ENCODE measurements around the gene PDXK.
A peak's percentile ranks its signal among the peaks of the same experiment; 100 is the strongest.

PDXK gene

DNA sequence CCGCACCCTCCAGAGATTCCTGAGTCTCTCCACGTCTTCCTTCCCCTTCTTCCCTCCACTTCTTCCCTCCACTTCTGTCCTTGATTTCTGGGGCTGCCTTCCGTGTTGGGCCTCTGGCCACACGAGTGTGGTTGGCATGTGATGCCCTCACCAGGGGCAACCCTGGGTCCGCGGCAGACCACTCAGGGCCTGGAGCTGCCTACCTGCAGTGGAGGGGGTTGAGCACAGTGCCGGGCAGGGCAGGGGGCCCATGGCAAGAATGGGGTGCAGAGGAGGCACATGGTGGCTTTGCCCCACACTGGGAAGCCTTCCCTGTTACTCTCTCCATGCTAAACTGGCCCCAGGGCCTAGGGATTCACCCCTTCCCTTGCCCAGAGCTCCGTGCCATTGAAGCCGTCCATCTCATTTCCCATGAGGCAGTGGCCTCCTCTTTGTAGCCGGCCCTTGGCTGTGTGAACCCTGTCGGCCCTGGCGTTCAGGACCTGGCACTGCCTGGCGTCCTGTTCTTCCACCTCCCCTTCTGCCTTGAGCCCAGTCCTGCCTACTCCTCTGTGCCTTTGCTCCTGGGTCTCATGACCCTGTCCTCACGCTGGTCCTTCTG lies 83.9 kb downstream of the PDXK start:
- TF ChIP-seq, protein P1, sequence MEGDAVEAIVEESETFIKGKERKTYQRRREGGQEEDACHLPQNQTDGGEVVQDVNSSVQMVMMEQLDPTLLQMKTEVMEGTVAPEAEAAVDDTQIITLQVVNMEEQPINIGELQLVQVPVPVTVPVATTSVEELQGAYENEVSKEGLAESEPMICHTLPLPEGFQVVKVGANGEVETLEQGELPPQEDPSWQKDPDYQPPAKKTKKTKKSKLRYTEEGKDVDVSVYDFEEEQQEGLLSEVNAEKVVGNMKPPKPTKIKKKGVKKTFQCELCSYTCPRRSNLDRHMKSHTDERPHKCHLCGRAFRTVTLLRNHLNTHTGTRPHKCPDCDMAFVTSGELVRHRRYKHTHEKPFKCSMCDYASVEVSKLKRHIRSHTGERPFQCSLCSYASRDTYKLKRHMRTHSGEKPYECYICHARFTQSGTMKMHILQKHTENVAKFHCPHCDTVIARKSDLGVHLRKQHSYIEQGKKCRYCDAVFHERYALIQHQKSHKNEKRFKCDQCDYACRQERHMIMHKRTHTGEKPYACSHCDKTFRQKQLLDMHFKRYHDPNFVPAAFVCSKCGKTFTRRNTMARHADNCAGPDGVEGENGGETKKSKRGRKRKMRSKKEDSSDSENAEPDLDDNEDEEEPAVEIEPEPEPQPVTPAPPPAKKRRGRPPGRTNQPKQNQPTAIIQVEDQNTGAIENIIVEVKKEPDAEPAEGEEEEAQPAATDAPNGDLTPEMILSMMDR (IDR thresholded peaks at IDR 0.05; ENCODE audit: extremely low read depth, missing control alignments): no peak

GRCh38 chr21:43803558-43804300 lies 84.8 kb downstream of the PDXK start:
- DNase-seq (ENCODE audit: low spot score): no peak
- TF ChIP-seq, protein P1 (IDR thresholded peaks at IDR 0.05; ENCODE audit: extremely low read depth, missing control alignments): no peak

More for the DNA sequence above, 83.9 kb downstream of the PDXK start:
- no peak for DNase-seq (ENCODE audit: low spot score)

GRCh38 chr21:43805275-43805800 lies 86.4 kb downstream of the PDXK start:
- peak; percentile 96 for DNase-seq (ENCODE audit: low spot score)
- TF ChIP-seq, protein P1 (IDR thresholded peaks at IDR 0.05; ENCODE audit: extremely low read depth, missing control alignments): no peak

- DNase-seq (ENCODE audit: low spot score): peak; percentile 45
- TF ChIP-seq, protein P1 (IDR thresholded peaks at IDR 0.05; ENCODE audit: extremely low read depth, missing control alignments): no peak
These were observed 87.2 kb downstream of the PDXK start for GRCh38 chr21:43806017-43806710.

DNA sequence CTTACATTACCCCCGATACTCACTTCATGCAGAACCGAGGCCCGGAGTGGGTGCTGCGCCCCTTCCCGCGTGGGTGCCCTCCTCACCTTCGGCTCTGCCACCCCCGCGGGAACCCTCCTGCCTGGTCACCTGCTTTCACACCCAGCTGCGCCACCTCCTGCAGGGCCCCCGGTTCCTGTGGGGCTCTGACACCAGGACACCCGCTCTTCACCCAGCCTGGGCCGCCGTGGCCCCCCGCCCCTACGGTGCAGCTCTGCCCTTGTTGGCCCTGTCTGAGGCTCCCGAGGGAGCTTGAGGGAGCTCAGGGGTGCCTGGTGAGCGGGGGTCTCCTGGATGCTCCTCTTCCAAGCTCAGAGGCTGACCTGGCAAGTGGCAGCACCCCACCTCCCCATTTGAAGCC lies 89.4 kb downstream of the PDXK start:
- TF ChIP-seq, protein P1 (IDR thresholded peaks at IDR 0.05; ENCODE audit: extremely low read depth, missing control alignments): no peak
- no peak for DNase-seq (ENCODE audit: low spot score)

DNA sequence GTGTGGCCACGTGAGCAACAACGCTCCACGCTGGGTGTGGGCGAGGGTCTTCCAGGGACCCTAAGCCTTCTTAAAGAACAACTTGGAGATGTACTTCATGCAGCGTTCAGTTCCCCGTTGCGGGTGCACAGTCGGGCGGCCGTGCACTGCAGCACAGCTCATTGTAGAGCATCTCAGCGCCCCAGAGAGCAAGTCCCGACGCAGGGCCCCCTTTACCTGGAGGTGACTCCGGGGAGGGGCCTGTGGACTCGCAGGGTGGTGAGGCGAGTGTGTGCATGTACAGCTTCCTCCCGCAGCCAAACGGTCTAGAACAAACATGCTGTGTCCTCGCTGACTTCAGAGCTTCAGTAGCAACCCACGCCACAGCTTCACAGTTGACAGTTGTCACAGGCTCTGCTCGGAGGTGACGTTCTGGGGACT lies 89.9 kb downstream of the PDXK start:
- no peak for DNase-seq (ENCODE audit: low spot score)
- TF ChIP-seq, protein P1 (IDR thresholded peaks at IDR 0.05; ENCODE audit: extremely low read depth, missing control alignments): no peak

DNA sequence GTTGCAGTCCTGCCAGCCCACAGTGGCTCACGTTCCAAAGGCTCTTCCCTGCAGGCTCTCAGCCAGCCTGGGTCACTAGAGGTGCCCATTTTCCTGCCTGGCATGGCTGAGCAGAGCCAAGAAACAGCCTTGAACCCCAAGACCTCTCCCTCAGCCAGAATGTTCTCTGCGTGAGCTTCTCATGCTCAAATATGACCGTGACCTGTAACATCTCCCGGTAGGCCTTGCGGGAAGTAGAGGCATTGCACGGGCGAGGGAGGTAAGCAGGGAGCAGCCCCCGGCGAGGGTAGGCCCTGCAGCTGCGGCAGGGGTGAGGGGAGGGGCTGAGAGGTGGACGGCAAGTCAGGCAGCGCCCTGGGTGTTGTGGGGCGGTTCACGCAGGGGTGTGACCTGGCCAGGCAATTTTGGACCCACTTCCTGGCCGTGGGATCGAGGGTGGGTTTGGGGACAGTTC lies 90.4 kb downstream of the PDXK start:
- DNase-seq (ENCODE audit: low spot score): no peak
- TF ChIP-seq, protein P1 (IDR thresholded peaks at IDR 0.05; ENCODE audit: extremely low read depth, missing control alignments): no peak
